C1 segment of cervical spinal cord (tissue), 14 donors: ENCODE measurements around the gene TBC1D22A.
A peak's percentile ranks its signal among the peaks of the same experiment; 100 is the strongest.

Source experiments
- DNase-seq, 14 donors: peaks; one replicate each; lab custom pipeline; 2025; lab: John Stamatoyannopoulos, UW

TBC1D22A gene

DNA sequence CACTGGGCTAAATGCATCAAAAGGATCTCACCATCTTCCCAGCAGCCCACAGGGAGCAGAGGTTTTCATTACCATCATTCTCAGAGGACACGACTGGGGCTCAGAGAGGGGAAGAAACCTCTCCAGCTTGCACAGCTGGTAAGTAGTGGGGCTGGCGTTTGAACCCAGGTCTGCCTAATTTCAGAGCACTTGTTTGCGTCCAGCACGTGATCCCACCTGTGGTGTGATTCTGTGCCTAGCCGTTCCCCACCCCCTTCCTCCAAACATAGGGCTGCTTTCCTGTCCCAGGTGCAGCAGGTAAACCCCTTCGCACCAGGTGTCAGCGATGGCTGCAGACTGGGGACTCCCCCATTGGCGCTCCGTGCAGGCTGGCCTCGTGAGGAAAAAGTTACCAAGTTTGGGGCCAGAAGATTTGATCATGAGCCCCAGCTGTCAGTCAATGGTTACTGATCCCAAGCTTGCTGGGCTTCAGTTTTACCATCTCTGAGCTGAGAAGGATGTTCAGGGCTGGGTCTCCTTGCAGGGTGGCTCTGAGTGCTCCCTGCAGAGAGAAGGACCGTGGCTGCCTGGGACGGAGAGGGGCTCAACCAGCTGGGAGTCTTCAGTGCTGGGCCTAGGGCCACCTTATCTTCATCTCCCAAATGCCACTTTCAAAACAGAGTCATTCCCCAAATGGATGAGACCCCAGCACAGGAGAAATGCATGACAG is 445.6 kb downstream of the TBC1D22A start:
- DNase-seq = no peak

DNA sequence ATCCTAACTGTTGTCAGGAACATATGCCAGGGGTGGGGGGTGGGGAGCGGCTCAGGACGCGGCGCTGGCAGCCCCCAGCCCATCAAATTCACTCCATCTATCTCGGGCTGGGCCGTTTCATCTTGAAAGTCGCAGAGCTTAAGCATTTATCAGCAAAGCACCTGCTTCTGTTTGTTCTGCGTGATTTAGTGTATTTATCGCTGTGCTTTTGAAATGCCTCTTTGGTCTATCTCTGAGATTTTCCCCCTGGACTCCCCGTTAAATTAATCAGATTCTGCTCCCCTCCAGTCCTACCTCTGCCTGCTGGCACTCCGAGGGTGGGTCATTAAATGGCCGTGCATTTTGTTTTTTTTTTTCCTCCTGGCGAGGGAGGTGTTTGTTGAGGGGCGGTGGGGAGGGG is 446.2 kb downstream of the TBC1D22A start:
- DNase-seq = no peak

DNA sequence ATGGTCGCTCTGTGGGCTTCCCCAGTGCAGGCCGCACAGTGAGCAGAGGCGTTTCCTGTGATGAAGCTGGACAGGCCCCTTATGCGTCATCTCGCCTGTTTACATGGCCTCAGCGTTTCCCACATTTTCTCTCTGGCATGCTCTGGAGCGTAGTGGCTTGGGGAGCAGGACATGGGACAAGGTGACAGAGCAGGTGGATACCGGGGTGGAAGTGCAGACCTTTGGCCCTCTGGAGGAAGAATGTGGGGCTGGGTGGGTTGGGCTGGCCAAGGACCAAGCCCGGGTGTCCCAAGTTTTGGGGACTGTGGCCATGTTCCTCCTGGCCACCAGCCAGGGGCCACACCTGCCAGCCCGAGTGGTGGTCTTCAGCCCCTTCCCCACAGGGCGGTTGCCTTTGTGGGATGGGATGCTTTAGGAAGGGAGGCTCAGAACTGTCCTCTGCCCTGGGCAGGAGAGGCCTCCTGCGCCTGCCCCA is 446.6 kb downstream of the TBC1D22A start:
- no peak for DNase-seq

DNA sequence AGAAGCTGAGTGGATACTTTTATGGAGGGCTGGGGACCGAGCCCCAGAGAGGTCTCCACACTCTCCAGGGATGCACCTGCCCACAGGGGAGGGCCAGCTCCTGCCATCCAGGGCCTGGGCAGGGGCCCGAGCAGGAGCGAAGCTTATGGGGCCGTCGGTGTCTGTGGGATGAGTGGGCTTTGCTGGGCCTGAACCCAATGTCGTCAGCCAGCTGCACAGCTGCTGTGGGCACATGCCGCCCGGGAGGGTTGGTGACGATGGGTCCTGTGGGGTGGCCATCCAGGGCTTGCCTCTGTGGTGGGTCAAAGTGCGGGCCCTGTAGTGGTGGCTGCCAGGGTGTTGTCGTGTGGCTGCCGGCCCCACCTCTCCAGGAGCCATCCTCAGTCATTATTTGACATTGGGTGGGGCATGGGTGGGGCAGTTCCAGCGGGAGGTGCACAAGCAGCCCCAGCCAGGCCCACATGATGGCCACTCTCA is 447.1 kb downstream of the TBC1D22A start:
- no peak for DNase-seq

DNA sequence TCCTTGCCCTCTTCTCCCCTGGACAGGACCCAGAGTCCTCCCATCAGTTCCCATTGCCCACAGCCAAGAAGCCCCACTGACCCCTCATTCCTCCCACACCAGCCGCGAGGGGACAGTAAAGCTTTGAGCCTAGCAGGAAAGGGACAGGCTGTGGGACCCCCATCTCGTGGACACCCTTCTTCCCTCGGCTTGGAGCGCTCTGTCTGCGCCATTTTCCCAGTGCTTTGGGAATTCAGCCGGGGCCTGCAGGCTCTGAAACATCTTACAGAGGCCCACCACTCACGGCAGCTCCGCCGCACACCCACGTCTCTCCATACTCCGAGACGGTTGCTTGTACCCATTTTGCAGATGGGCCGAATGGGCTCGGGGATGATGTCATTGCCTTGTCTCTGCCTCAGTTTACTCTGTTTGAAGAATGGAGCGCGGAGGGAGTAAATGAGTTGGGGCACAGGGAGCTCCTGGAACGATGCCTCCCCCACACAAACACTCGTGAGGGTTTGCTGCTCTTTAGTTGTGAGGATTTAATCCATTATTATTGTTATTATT is 447.7 kb downstream of the TBC1D22A start:
- DNase-seq = no peak

DNA sequence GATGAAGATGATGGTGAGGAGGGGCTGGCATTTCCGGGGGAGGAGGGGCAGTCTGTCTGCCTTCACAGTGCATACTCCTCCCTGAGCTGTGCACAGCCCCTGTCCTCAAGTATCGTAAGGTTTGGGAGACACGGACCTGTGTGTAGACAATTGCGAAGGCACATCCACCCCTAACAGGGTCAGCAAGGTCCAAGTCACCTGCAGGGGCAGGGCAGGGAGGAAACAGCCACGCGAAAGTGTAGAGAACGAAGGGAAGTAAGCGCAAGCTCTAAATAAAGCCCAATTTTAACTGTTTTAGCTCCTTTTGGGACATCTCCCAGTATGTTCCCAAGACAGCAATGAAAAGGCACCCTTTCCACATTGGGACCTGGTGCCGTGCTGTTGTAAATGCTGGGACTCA is 448.2 kb downstream of the TBC1D22A start:
- DNase-seq = no peak

DNA sequence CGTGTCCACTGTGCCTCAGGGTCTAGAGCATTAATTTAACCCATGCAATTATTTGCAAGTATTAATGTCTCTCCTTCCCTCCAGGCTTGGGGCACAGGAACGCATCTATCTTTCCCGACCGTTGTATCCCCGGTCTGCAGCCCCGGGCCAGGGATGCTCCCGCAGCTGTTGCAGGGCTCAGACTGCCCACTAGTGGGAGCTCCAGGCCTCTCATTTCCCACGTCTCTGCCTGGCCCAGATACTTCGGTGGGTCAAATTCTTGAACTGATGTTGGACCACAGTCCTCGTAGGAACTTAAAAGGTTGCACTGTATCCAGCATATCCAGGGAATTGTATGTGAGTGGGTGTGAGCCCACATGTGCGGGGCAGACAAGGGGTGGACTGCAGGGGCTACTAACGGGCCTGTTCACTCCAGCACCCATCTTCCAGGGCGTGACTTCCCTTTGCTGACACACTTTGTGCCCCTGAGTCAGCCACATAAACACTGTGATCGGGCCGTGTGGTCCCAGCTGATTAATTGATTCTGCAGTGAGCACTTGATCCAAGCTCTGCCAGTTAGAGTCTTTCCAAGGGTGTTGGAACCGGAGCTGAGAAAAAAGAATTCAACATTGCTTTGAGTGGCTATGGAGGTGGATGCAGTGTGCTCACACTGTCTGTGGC is 451.3 kb downstream of the TBC1D22A start:
- no peak for DNase-seq

DNA sequence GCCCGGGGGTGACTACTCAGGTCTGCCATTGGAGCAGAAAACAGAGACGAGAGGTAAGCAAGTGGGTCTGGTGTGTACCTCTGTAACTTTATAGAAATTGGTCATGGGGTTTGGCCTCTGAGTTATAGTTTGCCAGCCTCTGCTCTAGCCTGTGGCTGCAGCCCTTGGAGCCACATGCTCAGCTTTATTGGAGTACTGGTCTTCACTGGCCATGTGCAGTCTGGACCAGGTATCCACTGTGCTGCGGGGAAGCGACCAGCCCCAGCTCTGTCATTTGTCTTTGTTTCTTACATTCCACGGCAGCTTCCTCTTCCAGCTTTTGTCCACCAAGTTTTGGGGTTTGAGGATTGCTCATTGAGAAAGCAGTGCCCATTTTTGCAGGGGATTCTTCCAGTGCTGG is 453.4 kb downstream of the TBC1D22A start:
- DNase-seq = no peak

DNA sequence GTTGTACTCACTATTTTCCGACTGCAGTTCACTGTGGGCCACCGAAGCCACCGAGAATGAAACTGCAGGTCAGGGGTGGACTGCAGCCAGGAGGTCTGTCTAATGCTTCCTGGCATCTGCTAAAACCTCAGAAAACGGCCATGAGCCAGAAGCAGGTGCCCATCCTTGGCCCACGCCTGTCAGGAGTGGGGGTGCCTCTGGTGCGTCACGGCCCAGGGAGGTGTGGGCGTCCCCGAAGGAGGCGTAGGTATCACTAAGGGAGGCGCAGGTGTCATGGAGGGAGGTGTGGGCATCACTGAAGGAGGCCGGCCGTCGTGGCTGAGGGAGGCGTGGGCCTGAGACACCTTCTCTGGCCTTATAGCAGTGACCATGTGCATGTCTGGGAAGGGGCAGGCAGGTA is 456.2 kb downstream of the TBC1D22A start:
- DNase-seq = no peak

DNA sequence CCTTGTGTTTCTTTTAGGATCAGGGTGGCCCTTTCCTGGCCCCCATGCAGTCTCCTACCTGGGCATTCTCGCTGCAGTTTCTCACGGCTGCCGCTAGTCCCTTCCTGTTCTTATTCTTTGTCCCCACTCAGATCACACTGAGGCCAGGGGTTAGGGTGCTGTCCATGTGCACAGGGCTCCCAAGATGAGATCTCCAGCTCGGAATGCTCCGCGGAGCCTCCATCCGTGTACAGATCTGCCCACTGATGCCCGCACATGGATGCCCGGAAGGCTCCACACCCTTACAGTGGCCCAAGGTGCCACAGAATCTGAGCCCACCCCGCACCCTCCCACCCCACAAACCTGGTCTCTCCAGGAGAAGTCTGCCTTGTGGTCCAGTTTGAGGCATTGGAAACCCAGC is 457.3 kb downstream of the TBC1D22A start:
- no peak for DNase-seq

DNA sequence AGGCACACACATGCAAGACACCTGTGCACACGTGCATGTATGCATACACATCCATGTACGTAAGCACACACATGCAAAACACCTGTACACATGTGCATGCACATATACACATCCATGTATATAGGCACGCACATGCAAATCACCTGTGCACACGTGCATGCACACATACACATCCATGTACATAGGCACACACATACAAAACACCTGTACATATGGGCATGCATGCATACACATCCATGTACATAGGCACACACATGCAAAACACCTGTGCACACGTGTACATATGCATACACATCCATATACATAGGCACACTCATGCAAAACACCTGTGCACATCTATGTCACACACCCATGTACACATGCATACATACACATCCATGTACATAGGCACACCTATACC is 458.3 kb downstream of the TBC1D22A start:
- DNase-seq = no peak

DNA sequence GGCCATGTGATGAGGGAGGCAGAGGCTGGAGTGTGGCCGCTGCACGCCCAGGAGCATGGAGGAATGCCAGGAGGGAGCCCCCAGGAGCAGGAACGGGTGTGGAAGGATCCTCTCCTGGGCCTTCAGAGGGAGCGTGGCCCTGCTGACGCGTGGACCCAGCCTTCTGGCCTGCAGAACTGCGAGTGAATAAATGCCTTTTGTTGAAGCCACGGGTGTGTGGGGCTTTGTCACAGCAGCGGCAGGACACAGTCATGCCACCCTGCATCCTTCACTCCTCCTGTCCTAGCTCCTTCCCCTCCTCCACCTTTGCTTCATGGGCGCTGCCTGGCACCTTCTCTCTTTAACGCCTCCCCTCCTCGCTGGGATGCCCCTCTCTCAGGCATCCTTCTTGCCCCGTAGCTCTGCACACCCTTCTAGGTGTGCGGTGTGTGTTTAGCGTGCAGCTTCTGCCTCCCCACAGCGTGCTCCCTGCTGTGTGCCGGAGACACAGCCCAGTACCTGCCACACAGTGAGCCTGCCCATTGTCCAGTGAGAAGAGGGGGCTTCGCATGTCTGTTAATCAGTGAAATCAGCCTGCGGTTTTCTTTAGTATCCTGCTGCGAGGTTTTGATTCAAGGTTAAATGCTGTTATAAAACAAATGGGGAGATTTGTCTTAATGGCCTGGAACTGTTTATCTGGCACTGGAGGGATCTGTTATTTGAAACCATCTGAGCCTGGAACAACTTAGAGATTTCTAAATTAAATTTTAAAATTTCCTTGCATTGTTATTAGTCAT is 459.6 kb downstream of the TBC1D22A start:
- peak in 4 of 14 donors; percentile 5 to 43 (median 16) for DNase-seq
